Gastrocnemius medialis (tissue), 4 donors: ENCODE measurements around the gene SLC22A15.

Source experiments
- POLR2A ChIP-seq, 2 donors: fragments of 450-650 bp; IDR thresholded peaks; one replicate each; pipeline ENCODE4 v1.6.1; 2017; ENCODE audit warnings: antibody characterized with exemption in 2 of 2, mild to moderate bottlenecking in 2 of 2, moderate library complexity in 2 of 2
- TF ChIP-seq, protein P1 (sequence below), 5 experiments: fragments of 450-650 bp in 3 of 5; fragments of 200-600 bp in 2 of 5; sonication (generic) in 2 of 5; IDR thresholded peaks in 4 of 5; conservative IDR thresholded peaks in 1 of 5; 1 replicate in 4 of 5; 2 replicates in 1 of 5; pipeline ENCODE4 v1.5.1; 2016 to 2019; ENCODE audit warnings: antibody characterized with exemption in 5 of 5, mild to moderate bottlenecking in 3 of 5, moderate library complexity in 3 of 5

DNA sequence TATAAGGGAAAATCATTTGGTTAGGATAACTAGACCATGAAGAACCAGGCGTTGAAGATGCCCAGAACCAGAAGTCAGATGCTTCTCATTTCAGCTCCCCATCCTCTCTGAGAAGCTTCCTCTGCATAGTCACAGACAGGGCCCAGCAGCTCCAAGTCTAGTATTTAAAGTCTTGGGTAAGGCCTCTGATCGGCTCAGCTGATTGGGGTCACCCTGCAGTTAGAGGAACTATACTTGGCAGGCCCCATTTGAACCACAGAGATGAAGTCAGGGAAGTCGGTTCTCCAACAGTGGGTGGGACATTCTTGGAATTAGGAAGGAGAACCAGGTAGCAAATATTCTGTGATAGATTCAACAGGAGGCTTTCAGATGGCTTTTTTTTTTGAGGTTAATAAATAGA is 48.3 kb downstream of the SLC22A15 start:
- TF ChIP-seq, protein P1, sequence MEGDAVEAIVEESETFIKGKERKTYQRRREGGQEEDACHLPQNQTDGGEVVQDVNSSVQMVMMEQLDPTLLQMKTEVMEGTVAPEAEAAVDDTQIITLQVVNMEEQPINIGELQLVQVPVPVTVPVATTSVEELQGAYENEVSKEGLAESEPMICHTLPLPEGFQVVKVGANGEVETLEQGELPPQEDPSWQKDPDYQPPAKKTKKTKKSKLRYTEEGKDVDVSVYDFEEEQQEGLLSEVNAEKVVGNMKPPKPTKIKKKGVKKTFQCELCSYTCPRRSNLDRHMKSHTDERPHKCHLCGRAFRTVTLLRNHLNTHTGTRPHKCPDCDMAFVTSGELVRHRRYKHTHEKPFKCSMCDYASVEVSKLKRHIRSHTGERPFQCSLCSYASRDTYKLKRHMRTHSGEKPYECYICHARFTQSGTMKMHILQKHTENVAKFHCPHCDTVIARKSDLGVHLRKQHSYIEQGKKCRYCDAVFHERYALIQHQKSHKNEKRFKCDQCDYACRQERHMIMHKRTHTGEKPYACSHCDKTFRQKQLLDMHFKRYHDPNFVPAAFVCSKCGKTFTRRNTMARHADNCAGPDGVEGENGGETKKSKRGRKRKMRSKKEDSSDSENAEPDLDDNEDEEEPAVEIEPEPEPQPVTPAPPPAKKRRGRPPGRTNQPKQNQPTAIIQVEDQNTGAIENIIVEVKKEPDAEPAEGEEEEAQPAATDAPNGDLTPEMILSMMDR (IDR thresholded peaks at IDR 0.05 in 4 of 5, conservative IDR thresholded peaks at IDR 0.05 in 1 of 5): no peak
- no peak for TF ChIP-seq POLR2A (IDR thresholded peaks at IDR 0.05)
